IMR-90 (cell line): ENCODE data around the gene TVP23A. TPM values are rescaled to one million over a fixed set of nuclear protein-coding genes. Genes with fewer than 3 reads are reported as not detected.

Experiments used
- ATAC-seq: fragments of 200-7000 bp; cut with Tn5 transposase; 2 replicates; pipeline ENCODE4 v1.9.1; 2020; ENCODE audit warnings: low read depth, mild to moderate bottlenecking, moderate library complexity
- BruUV-seq: library from RNA; stranded (reverse); fragments of 400-500 nt; replicated peaks from 2 replicates; lab custom pipeline; 2021; lab: Mats Ljungman, UMichigan
- CTCF ChIA-PET: fragments of 300-600 bp; formaldehyde crosslinking; extraction: SDS; loops from one replicate; lab custom pipeline; 2021; ENCODE audit warnings: antibody characterized with exemption; lab: Yijun Ruan, JAX
- POLR2A ChIA-PET: fragments of 300-600 bp; sonication (Branson Sonifier 250); formaldehyde crosslinking; loops from one replicate; lab custom pipeline; 2022; ENCODE audit warnings: antibody characterized with exemption; ENCODE audit not compliant: unreplicated experiment; lab: Charles Lee
- DNase-seq: peaks from one replicate; pipeline ENCODE4 v3.0.0; 2013
- H2AFZ ChIP-seq: replicated peaks from 2 replicates; pipeline ENCODE3; 2013; ENCODE audit warnings: low read length, mild to moderate bottlenecking; ENCODE audit not compliant: poor library complexity
- H2AK5ac ChIP-seq: 2 replicates; pipeline ENCODE4 v1.6.1; 2013; ENCODE audit warnings: low read depth, low read length, inconsistent platforms
- H2AK9ac ChIP-seq: replicated peaks from 2 replicates; pipeline ENCODE3; 2013; ENCODE audit warnings: mild to moderate bottlenecking, low read depth, low read length, moderate library complexity; ENCODE audit not compliant: poor library complexity
- H2BK120ac ChIP-seq: 2 replicates; pipeline ENCODE4 v1.6.1; 2013; ENCODE audit warnings: low read depth, low read length, inconsistent platforms
- H2BK15ac ChIP-seq: 3 replicates; pipeline ENCODE4 v1.6.1; 2013; ENCODE audit warnings: low read depth, low read length, inconsistent platforms
- H2BK20ac ChIP-seq: 2 replicates; pipeline ENCODE4 v1.6.1; 2013; ENCODE audit warnings: low read depth, mild to moderate bottlenecking, inconsistent platforms, low read length, moderate library complexity
- H2BK5ac ChIP-seq: 2 replicates; pipeline ENCODE4 v1.6.1; 2013; ENCODE audit warnings: mild to moderate bottlenecking, low read depth, low read length, inconsistent platforms; ENCODE audit not compliant: poor library complexity, severe bottlenecking
- H3K14ac ChIP-seq: replicated peaks from 2 replicates; pipeline ENCODE4 v1.6.1; 2013; ENCODE audit warnings: low read depth, low read length, inconsistent platforms
- H3K18ac ChIP-seq: 2 replicates; pipeline ENCODE4 v1.6.1; 2013; ENCODE audit warnings: low read depth, low read length, control low read depth
- H3K23ac ChIP-seq: 2 replicates; pipeline ENCODE4 v1.6.1; 2013; ENCODE audit warnings: low read depth, low read length, inconsistent platforms
- H3K27ac ChIP-seq: 2 replicates; pipeline ENCODE4 v1.5.1; 2013; ENCODE audit warnings: mild to moderate bottlenecking, control low read depth, low read length; ENCODE audit not compliant: insufficient read depth
- H3K27me3 ChIP-seq: 2 replicates; pipeline ENCODE4 v1.6.1; 2013; ENCODE audit warnings: low read length; ENCODE audit not compliant: control insufficient read depth, insufficient read depth
- H3K36me3 ChIP-seq: 2 replicates; pipeline ENCODE4 v1.6.1; 2013; ENCODE audit warnings: low read length, mixed read lengths; ENCODE audit not compliant: control insufficient read depth, insufficient read depth
- H3K4ac ChIP-seq: 2 replicates; pipeline ENCODE4 v1.6.1; 2013; ENCODE audit warnings: low read depth, low read length, inconsistent platforms
- H3K4me1 ChIP-seq: 2 replicates; pipeline ENCODE4 v1.6.1; 2013; ENCODE audit warnings: low read length, mixed read lengths; ENCODE audit not compliant: control insufficient read depth, insufficient read depth
- H3K4me2 ChIP-seq: 2 replicates; pipeline ENCODE4 v1.6.1; 2013; ENCODE audit warnings: low read depth, mild to moderate bottlenecking, control low read depth, low read length, moderate library complexity
- H3K4me3 ChIP-seq: 2 replicates; pipeline ENCODE4 v1.5.1; 2013; ENCODE audit warnings: low read depth, mild to moderate bottlenecking, control low read depth, low read length, moderate library complexity; ENCODE audit not compliant: insufficient read depth
- H3K56ac ChIP-seq: 2 replicates; pipeline ENCODE4 v1.6.1; 2013; ENCODE audit warnings: low read length, inconsistent platforms; ENCODE audit not compliant: insufficient read depth; ENCODE audit errors: extremely low read depth
- H3K79me1 ChIP-seq, 2 experiments: 2 replicates each; pipeline ENCODE4 v1.6.1; 2013; ENCODE audit warnings: low read length in 2 of 2, inconsistent platforms in 1 of 2, low read depth in 1 of 2
- H3K9ac ChIP-seq: 2 replicates; pipeline ENCODE4 v1.6.1; 2013; ENCODE audit warnings: low read depth, low read length, control low read depth
- H3K9me1 ChIP-seq: 2 replicates; pipeline ENCODE4 v1.6.1; 2013; ENCODE audit warnings: low read length, inconsistent platforms; ENCODE audit not compliant: insufficient read depth
- H3K9me3 ChIP-seq: 2 replicates; pipeline ENCODE4 v1.6.1; 2013; ENCODE audit warnings: low read length; ENCODE audit not compliant: control insufficient read depth, insufficient read depth
- H4K20me1 ChIP-seq: 2 replicates; pipeline ENCODE4 v1.6.1; 2013; ENCODE audit warnings: low read length, inconsistent platforms; ENCODE audit not compliant: insufficient read depth
- H4K5ac ChIP-seq: 2 replicates; pipeline ENCODE4 v1.6.1; 2013; ENCODE audit warnings: mild to moderate bottlenecking, low read depth, low read length, control low read depth
- H4K8ac ChIP-seq, 2 experiments: 2 replicates each; pipeline ENCODE4 v1.6.1; 2013; ENCODE audit warnings: low read depth in 2 of 2, low read length in 2 of 2, control low read depth in 1 of 2, inconsistent platforms in 1 of 2
- H4K91ac ChIP-seq: 2 replicates; pipeline ENCODE4 v1.6.1; 2013; ENCODE audit warnings: low read depth, low read length, inconsistent platforms; ENCODE audit not compliant: insufficient read depth
- BHLHE40 ChIP-seq: fragments of 150-350 bp; IDR thresholded peaks from 2 replicates; pipeline ENCODE4 v1.6.1; 2016; ENCODE audit warnings: mild to moderate bottlenecking, low read depth, low read length
- CEBPB ChIP-seq: IDR thresholded peaks from 2 replicates; pipeline ENCODE4 v1.6.1; 2012; ENCODE audit warnings: low read depth, low read length, improper control_type of control experiment
- CTCF ChIP-seq: conservative IDR thresholded peaks from 2 replicates; pipeline ENCODE4 v1.5.1; 2012; ENCODE audit warnings: mild to moderate bottlenecking, low read depth, low read length, improper control_type of control experiment
- ELK1 ChIP-seq: fragments of 150-350 bp; IDR thresholded peaks from 2 replicates; pipeline ENCODE4 v1.6.1; 2016; ENCODE audit warnings: low read depth, mild to moderate bottlenecking, low read length, moderate library complexity, borderline replicate concordance
- FOS ChIP-seq: fragments of 150-350 bp; IDR thresholded peaks from 2 replicates; pipeline ENCODE4 v1.6.1; 2016; ENCODE audit warnings: low read depth, low read length
- MAFK ChIP-seq: IDR thresholded peaks from 2 replicates; pipeline ENCODE4 v1.6.1; 2012; ENCODE audit warnings: low read depth, low read length, improper control_type of control experiment
- MAZ ChIP-seq: IDR thresholded peaks from 2 replicates; pipeline ENCODE4 v1.6.1; 2012; ENCODE audit warnings: low read depth, mild to moderate bottlenecking, low read length, improper control_type of control experiment, moderate library complexity, borderline replicate concordance
- RAD21 ChIP-seq: IDR thresholded peaks from 2 replicates; pipeline ENCODE4 v1.6.1; 2012; ENCODE audit warnings: low read length, improper control_type of control experiment
- RCOR1 ChIP-seq: IDR thresholded peaks from 2 replicates; pipeline ENCODE4 v1.6.1; 2012; ENCODE audit warnings: mild to moderate bottlenecking, low read length, improper control_type of control experiment; ENCODE audit not compliant: insufficient replicate concordance
- RFX5 ChIP-seq: IDR thresholded peaks from 2 replicates; pipeline ENCODE4 v1.8.0; 2012; ENCODE audit warnings: low read depth, mild to moderate bottlenecking, low read length, moderate library complexity
- SMC3 ChIP-seq: fragments of 150-350 bp; IDR thresholded peaks from 2 replicates; pipeline ENCODE4 v1.6.1; 2016; ENCODE audit warnings: low read depth, mild to moderate bottlenecking, antibody characterized with exemption, low read length, moderate library complexity
- USF2 ChIP-seq: fragments of 150-350 bp; IDR thresholded peaks from 2 replicates; pipeline ENCODE4 v1.6.1; 2017; ENCODE audit warnings: mild to moderate bottlenecking, antibody characterized with exemption, low read length, low read depth
- WGBS, 2 experiments: methylation state at CpG; one replicate each; pipeline versions ENCODE4 v1.1.5 to v1.1.7; 2013; ENCODE audit warnings: missing lambda C conversion rate in 2 of 2; ENCODE audit not compliant: insufficient read length in 1 of 2; ENCODE audit errors: extremely low coverage in 2 of 2; 5-methylcytosine and 5-hydroxymethylcytosine counted together
- dilution Hi-C: fragments of 300-500 bp; cut with HindIII; formaldehyde crosslinking; loops from one replicate; pipeline ENCODE4 v1.14.3; 2018; ENCODE audit warnings: low sequenced_read_pairs; ENCODE audit not compliant: unreplicated experiment
- in situ Hi-C: fragments of 300-500 bp; cut with MboI; formaldehyde crosslinking; loops from 3 replicates; pipeline ENCODE4 v1.14.3; 2019; ENCODE audit warnings: low sequenced_read_pairs, inconsistent platforms, mixed read lengths
- intact Hi-C: fragments of 100-400 bp; cut with micrococcal nuclease; formaldehyde crosslinking; loops from 2 replicates; pipeline ENCODE4 v1.10.0; 2022
- polyA plus RNA-seq, 3 experiments: library from polyadenylated mRNA; depleted of rRNA; stranded (reverse); fragments of >200 nt; gene quantifications; 2 replicates each; pipeline ENCODE4 v1.2.3, GENCODE V29; 2012; ENCODE audit warnings: low replicate concordance in 1 of 3
- total RNA-seq: library from RNA; depleted of rRNA; stranded (reverse); fragments of >200 nt; gene quantifications from 2 replicates; pipeline ENCODE4 v1.2.3, GENCODE V29; 2012

TVP23A gene
- total and polyA plus RNA-seq, 2 of the 4 experiments (the other 2 are of a cell fraction) = not detected

- Histone ChIP-seq H3K27ac (no peak overlapping the region), H3K9me1 (no peaks in the 10 kb centered on the region), H3K9me3 (no peaks in the 10 kb centered on the region), H3K4ac (no peak overlapping the region), H3K79me1 (no peaks in the 10 kb centered on the region), H4K5ac (no peak overlapping the region), H2BK15ac (no peak overlapping the region), H2BK20ac (no peak overlapping the region), H2BK5ac (no peak overlapping the region), H4K91ac (no peak overlapping the region), H2BK120ac (no peak overlapping the region), H3K14ac (no peak overlapping the region), H2AFZ (no peak overlapping the region), H3K4me2 (no peak overlapping the region), H3K23ac (no peak overlapping the region), H3K4me1 (no peaks in the 10 kb centered on the region), H2AK9ac (no peak overlapping the region), H3K27me3 (peaks cover 3% of the 10 kb centered on the region; the same call in 1 of the 2 replicates), H3K4me3 (no peak overlapping the region), H3K36me3 (no peaks in the 10 kb centered on the region), H2AK5ac (no peak overlapping the region), H3K9ac (no peak overlapping the region), H4K20me1 (no peaks in the 10 kb centered on the region), H3K18ac (no peak overlapping the region), H4K8ac (no peak overlapping the region), H3K56ac (no peak overlapping the region)
- TF ChIP-seq FOS (no peak), RFX5 (no peak), MAFK (no peak), ELK1 (no peak), SMC3 (no peak), MAZ (no peak), CEBPB (no peak), BHLHE40 (no peak), USF2 (no peak), RAD21 (no peak), CTCF (no peak), RCOR1 (no peak)
- DNase-seq (no peak), ATAC-seq (no peak)
- dilution Hi-C loops (no loop called here), in situ Hi-C loops (no loop called here), intact Hi-C loops (no loop called here)
- BruUV-seq = no TSS peak
- WGBS, 2 experiments = no CpG with 5 or more reads among the region's 7 CpGs
- ChIA-PET POLR2A (no interaction called here), CTCF (interaction anchor here (1.2 kb wide), 1 partner anchor 13 kb away, joined by 3 read pairs; no protein-coding TSS in a partner anchor)
Observed at GRCh38 chr16:10849736-10850477, 31.3 kb upstream of the TVP23A start.
